Kidney (tissue), 14 donors: Measurements from ENCODE around the gene RSU1. TPM values are rescaled to one million over a fixed set of nuclear protein-coding genes. Genes with fewer than 3 reads are reported as not detected.

Experiments
- DNase-seq, 5 donors: peaks; one replicate each; pipeline ENCODE4 v3.0.0-alpha.2; 2013 to 2020
- FAIRE-seq: peaks from 2 replicates; lab custom pipeline; 2012; peaks lifted over from hg19 to GRCh38; lab: Jason Lieb, UNC
- H3K27ac ChIP-seq, 2 donors: one replicate each; pipeline ENCODE4 v1.7.0; 2013; ENCODE audit warnings: low read depth in 2 of 2, low read length in 2 of 2, inconsistent platforms in 1 of 2
- H3K27me3 ChIP-seq: one replicate; pipeline ENCODE4 v1.7.1; 2013; ENCODE audit warnings: low read length, inconsistent platforms; ENCODE audit not compliant: control insufficient read depth, insufficient read depth
- H3K36me3 ChIP-seq, 3 donors: one replicate each; pipeline versions ENCODE4 v1.7.0 to v1.7.1; 2013; ENCODE audit warnings: low read length in 3 of 3, control low read depth in 1 of 3, inconsistent platforms in 1 of 3; ENCODE audit not compliant: insufficient read depth in 3 of 3, control insufficient read depth in 2 of 3
- H3K4me1 ChIP-seq, 3 donors: one replicate each; pipeline versions ENCODE4 v1.7.0 to v1.7.1; 2013; ENCODE audit warnings: low read length in 3 of 3, inconsistent platforms in 1 of 3, low read depth in 1 of 3; ENCODE audit not compliant: control insufficient read depth in 2 of 3, insufficient read depth in 2 of 3
- H3K4me3 ChIP-seq, 3 donors: one replicate each; pipeline versions ENCODE4 v1.7.0 to v1.8.1; 2013; ENCODE audit warnings: low read length in 3 of 3, control low read depth in 1 of 3, inconsistent platforms in 1 of 3
- H3K9ac ChIP-seq, 3 donors: one replicate each; pipeline versions ENCODE4 v1.7.0 to v1.7.1; 2013; ENCODE audit warnings: low read length in 3 of 3, control low read depth in 1 of 3, inconsistent platforms in 1 of 3
- H3K9me3 ChIP-seq, 3 donors: one replicate each; pipeline versions ENCODE4 v1.7.0 to v1.7.1; 2013; ENCODE audit warnings: low read length in 3 of 3, control low read depth in 1 of 3, inconsistent platforms in 1 of 3; ENCODE audit not compliant: control insufficient read depth in 2 of 3, insufficient read depth in 1 of 3
- intact Hi-C: fragments of 100-400 bp; cut with DNase I; formaldehyde crosslinking; loops from one replicate; pipeline ENCODE4 v1.11.1; 2022
- polyA plus RNA-seq: library from polyadenylated mRNA; stranded (reverse); fragments of 350-450 nt; fragmentation: Illumina TruSeq; extraction: RNeasy Lipid Tissue Mini Kit (QIAGEN cat#74804); gene quantifications from one replicate; pipeline ENCODE4 v1.2.3, GENCODE V29; 2014; ENCODE audit warnings: low read depth, low replicate concordance; ENCODE audit not compliant: insufficient read depth
- total RNA-seq: library from RNA; stranded (reverse); fragmentation: NEBNext Ultra II Directional; extraction: Animal tissue kit (Norgen Biotek cat#: 25700); gene quantifications from one replicate; pipeline ENCODE4 v1.2.1, GENCODE V29; 2021
- TF ChIP-seq, protein P1 (sequence below): IDR thresholded peaks from 3 replicates; pipeline ENCODE4 v1.5.1; 2012; ENCODE audit warnings: mild to moderate bottlenecking, moderate library complexity, borderline replicate concordance; ENCODE audit not compliant: insufficient read depth; ENCODE audit errors: extremely low read depth
- donor health status: control.
- donor health status: control.
- donor health status: control.
- donor health status: control.
- donor health status: control.
- donor health status: DM: yes; HTN: yes; CAD: no.
- donor health status: Normal renal cell carcinoma (clear cell type).

RSU1 gene
- total and polyA plus RNA-seq, 2 donors from 2014 or later, result 44.6 to 72.4 TPM

DNA sequence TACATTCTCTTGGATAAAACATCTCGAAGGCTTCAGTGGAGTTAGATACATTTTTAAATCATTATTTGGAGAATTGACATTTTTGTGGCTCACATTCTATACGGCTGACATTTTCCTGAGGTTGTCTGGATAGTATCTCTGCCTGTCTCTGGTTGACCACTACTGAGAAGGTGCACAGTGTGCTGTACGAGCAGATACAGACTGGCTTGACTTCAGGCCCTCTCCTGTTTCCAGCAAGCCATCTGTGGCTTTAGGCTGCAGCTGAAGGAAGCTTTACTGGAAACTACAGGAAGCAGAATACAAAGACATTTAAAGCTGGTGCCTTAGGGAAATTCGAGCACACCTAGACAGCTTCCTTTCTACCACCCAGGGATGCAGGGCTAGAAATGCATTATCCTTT is 39.3 kb upstream of the RSU1 start:
- intact Hi-C loops, result no loop called here
- no peak overlapping the region for H3K4me3 ChIP-seq
- DNase-seq (peak in 2 of 5 donors; percentile 26 to 47), FAIRE-seq (no peak)
- H3K9me3 ChIP-seq, result no peaks in the 10 kb centered on the region
- H3K27ac ChIP-seq, result no peak overlapping the region
- TF ChIP-seq, protein P1, sequence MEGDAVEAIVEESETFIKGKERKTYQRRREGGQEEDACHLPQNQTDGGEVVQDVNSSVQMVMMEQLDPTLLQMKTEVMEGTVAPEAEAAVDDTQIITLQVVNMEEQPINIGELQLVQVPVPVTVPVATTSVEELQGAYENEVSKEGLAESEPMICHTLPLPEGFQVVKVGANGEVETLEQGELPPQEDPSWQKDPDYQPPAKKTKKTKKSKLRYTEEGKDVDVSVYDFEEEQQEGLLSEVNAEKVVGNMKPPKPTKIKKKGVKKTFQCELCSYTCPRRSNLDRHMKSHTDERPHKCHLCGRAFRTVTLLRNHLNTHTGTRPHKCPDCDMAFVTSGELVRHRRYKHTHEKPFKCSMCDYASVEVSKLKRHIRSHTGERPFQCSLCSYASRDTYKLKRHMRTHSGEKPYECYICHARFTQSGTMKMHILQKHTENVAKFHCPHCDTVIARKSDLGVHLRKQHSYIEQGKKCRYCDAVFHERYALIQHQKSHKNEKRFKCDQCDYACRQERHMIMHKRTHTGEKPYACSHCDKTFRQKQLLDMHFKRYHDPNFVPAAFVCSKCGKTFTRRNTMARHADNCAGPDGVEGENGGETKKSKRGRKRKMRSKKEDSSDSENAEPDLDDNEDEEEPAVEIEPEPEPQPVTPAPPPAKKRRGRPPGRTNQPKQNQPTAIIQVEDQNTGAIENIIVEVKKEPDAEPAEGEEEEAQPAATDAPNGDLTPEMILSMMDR, result no peak
- no peaks in the 10 kb centered on the region for H3K4me1 ChIP-seq
- H3K9ac ChIP-seq, result no peak overlapping the region
- H3K36me3 ChIP-seq, result peaks cover 0 to 6% (median 0%) of the 10 kb centered on the region in 3 donors
- no peaks in the 10 kb centered on the region for H3K27me3 ChIP-seq

DNA sequence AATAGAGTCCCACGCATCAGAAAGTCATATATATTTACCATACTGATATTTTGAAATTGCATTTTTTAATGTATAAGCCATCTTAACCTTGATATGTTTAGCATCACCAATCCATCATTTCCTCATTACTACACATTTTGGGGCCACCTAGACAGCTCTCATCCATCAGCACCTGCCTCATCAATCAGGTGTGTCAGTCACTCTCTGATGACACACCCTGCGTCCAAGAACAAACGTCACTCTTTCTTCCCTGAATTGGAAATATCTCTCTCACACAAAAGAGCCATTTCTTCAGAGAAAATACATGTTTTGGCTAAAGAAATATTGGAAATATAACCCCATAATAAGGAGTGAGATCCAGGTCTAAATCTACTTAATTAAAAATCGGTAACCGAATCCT is 38.9 kb upstream of the RSU1 start:
- Histone ChIP-seq H3K27ac (no peak overlapping the region), H3K9me3 (no peaks in the 10 kb centered on the region), H3K4me3 (no peak overlapping the region), H3K9ac (no peak overlapping the region), H3K4me1 (no peaks in the 10 kb centered on the region), H3K36me3 (peaks cover 0 to 9% (median 0%) of the 10 kb centered on the region in 3 donors), H3K27me3 (no peaks in the 10 kb centered on the region)
- no peak for FAIRE-seq
- DNase-seq, result no peak
- intact Hi-C loops, result no loop called here
- TF ChIP-seq, protein P1, result no peak

DNA sequence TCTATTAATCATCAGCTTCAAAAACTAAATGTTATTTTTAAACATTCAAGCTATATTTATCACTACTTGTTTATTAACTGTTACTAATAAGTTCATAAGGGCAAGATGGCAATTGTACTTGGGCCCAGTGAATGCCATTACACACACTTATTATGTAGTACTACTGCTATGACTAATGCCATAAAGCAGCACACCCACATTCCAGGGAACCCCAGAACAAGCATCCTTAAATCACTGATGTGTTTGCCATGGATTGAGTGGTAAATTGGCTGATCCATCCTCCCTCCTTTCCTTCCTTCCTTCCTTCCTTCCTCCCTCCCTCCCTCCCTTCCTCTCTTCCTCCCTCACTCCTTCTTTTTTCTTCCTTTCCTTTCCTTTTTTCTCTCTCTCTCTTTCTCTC is 37.4 kb upstream of the RSU1 start:
- TF ChIP-seq, protein P1, result peak; percentile 3
- no peaks in the 10 kb centered on the region for H3K27me3 ChIP-seq
- FAIRE-seq (no peak), DNase-seq (no peak)
- no peak overlapping the region for H3K4me3 ChIP-seq
- intact Hi-C loops, result no loop called here
- no peak overlapping the region for H3K9ac ChIP-seq
- H3K4me1 ChIP-seq, result no peaks in the 10 kb centered on the region
- H3K36me3 ChIP-seq, result peaks cover 0 to 11% (median 0%) of the 10 kb centered on the region in 3 donors
- H3K27ac ChIP-seq, result no peak overlapping the region
- H3K9me3 ChIP-seq, result no peaks in the 10 kb centered on the region

DNA sequence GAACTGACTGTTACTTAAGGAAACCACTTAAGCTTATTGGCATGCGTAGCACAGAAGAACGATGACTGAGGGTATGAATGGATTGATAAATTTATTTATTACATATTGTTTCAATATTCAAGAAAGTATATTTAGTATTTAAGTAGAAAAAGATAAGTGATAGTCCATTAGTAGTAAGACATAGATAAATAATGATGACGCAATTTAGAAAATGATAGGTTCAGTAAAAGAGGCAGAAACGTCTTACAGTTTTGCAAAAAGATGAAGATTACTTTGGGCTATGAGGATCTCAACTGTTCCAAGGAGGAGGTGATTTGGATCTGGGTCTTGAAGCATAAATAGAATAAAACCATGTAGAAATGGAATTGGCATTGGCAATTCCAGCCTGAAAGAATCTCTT is 36.6 kb upstream of the RSU1 start:
- intact Hi-C loops, result no loop called here
- Histone ChIP-seq H3K27ac (no peak overlapping the region), H3K4me1 (no peaks in the 10 kb centered on the region), H3K9ac (no peak overlapping the region), H3K9me3 (no peaks in the 10 kb centered on the region), H3K36me3 (peaks cover 0 to 11% (median 0%) of the 10 kb centered on the region in 3 donors), H3K27me3 (no peaks in the 10 kb centered on the region), H3K4me3 (no peak overlapping the region)
- TF ChIP-seq, protein P1, result no peak
- no peak for FAIRE-seq
- no peak for DNase-seq
